PC-3 (cell line): ENCODE data around the gene ANKH.

Experiments used
- CTCF ChIP-seq: fragments of 300-600 bp; sonication (generic); conservative IDR thresholded peaks from 2 replicates; pipeline ENCODE4 v1.5.1; 2017; ENCODE audit warnings: antibody characterized with exemption, low read depth, mild to moderate bottlenecking, low read length
- EZH2 ChIP-seq: fragments of 300-600 bp; sonication (generic); IDR thresholded peaks from one replicate; pipeline ENCODE4 v1.6.1; 2017; ENCODE audit warnings: antibody characterized with exemption, mild to moderate bottlenecking, low read length; ENCODE audit not compliant: unreplicated experiment

- no peak for TF ChIP-seq CTCF
- no peak for TF ChIP-seq EZH2
These were observed 173.1 kb downstream of the ANKH start for GRCh38 chr5:14698495-14698894.
